GM23338 (cell line): ENCODE measurements around the gene CCDC12. TPM values are rescaled to one million over a fixed set of nuclear protein-coding genes. Genes with fewer than 3 reads are reported as not detected.

Experiments
- ATAC-seq: fragments of 200-7000 bp; cut with Tn5 transposase; 3 replicates; pipeline ENCODE4 v1.9.1; 2020
- DNase-seq: peaks from one replicate; pipeline ENCODE4 v3.0.0-alpha.2; 2015; ENCODE audit warnings: low spot score
- H2AFZ ChIP-seq: fragments of 200-600 bp; sonication (generic); 2 replicates; pipeline ENCODE4 v1.8.0; 2016; ENCODE audit warnings: antibody characterized with exemption, mild to moderate bottlenecking, moderate library complexity
- H3F3A ChIP-seq: fragments of 200-600 bp; sonication (generic); replicated peaks from 2 replicates; pipeline ENCODE4 v1.8.0; 2017; ENCODE audit warnings: antibody characterized with exemption, mixed run types, low read depth
- H3K27ac ChIP-seq: fragments of 200-600 bp; sonication (generic); 2 replicates; pipeline ENCODE4 v1.6.1; 2016; ENCODE audit warnings: low read depth
- H3K27me3 ChIP-seq: fragments of 200-600 bp; sonication (generic); 2 replicates; pipeline ENCODE4 v1.8.0; 2016; ENCODE audit warnings: mild to moderate bottlenecking, mixed run types, moderate library complexity; ENCODE audit not compliant: insufficient read depth
- H3K36me3 ChIP-seq: fragments of 200-600 bp; sonication (generic); 2 replicates; pipeline ENCODE4 v1.8.0; 2016; ENCODE audit warnings: mild to moderate bottlenecking; ENCODE audit not compliant: insufficient read depth
- H3K4me1 ChIP-seq: fragments of 200-600 bp; sonication (generic); 2 replicates; pipeline ENCODE4 v1.8.0; 2016; ENCODE audit warnings: mild to moderate bottlenecking, moderate library complexity; ENCODE audit not compliant: insufficient read depth
- H3K4me2 ChIP-seq: fragments of 200-600 bp; sonication (generic); 2 replicates; pipeline ENCODE4 v1.7.1; 2017; ENCODE audit warnings: mixed run types
- H3K4me3 ChIP-seq: fragments of 200-600 bp; sonication (generic); 2 replicates; pipeline ENCODE4 v1.6.1; 2016; ENCODE audit warnings: mixed run types
- H3K79me2 ChIP-seq: fragments of 200-600 bp; sonication (generic); replicated peaks from 2 replicates; pipeline ENCODE4 v1.8.0; 2017; ENCODE audit warnings: mild to moderate bottlenecking; ENCODE audit not compliant: insufficient read depth
- H3K9me2 ChIP-seq: fragments of 200-600 bp; sonication (generic); 2 replicates; pipeline ENCODE4 v1.8.0; 2017; ENCODE audit not compliant: insufficient read depth
- H4K20me1 ChIP-seq: fragments of 200-600 bp; sonication (generic); replicated peaks from 2 replicates; pipeline ENCODE4 v1.8.0; 2017; ENCODE audit warnings: mild to moderate bottlenecking; ENCODE audit not compliant: insufficient read depth
- H3K27ac Mint-ChIP-seq: 2 replicates; pipeline ENCODE4 v1.8.0; 2020; ENCODE audit warnings: inconsistent platforms, mild to moderate bottlenecking, moderate library complexity, mixed read lengths
- H3K27me3 Mint-ChIP-seq: 3 replicates; pipeline ENCODE4 v1.8.0; 2022; ENCODE audit warnings: low read depth, mild to moderate bottlenecking, moderate library complexity, mixed read lengths, inconsistent platforms; ENCODE audit not compliant: insufficient read depth, poor library complexity
- H3K36me3 Mint-ChIP-seq: 3 replicates; pipeline ENCODE4 v1.8.0; 2021; ENCODE audit warnings: low read depth, mild to moderate bottlenecking, inconsistent platforms, moderate library complexity, mixed read lengths
- H3K4me1 Mint-ChIP-seq: 3 replicates; pipeline ENCODE4 v1.8.0; 2020; ENCODE audit warnings: mild to moderate bottlenecking, inconsistent platforms, mixed read lengths
- H3K4me3 Mint-ChIP-seq: 3 replicates; pipeline ENCODE4 v1.8.0; 2021; ENCODE audit warnings: moderate library complexity, mild to moderate bottlenecking, inconsistent platforms, mixed read lengths
- H3K9me3 Mint-ChIP-seq: 3 replicates; pipeline ENCODE4 v1.8.0; 2020; ENCODE audit warnings: moderate library complexity, mild to moderate bottlenecking, inconsistent platforms, mixed read lengths
- CREB1 ChIP-seq: fragments of 250-450 bp; sonication (Bioruptor Pico); IDR thresholded peaks from 2 replicates; pipeline ENCODE4 v1.5.0; 2020; ENCODE audit warnings: low read depth, mild to moderate bottlenecking, moderate library complexity
- CTCF ChIP-seq, 2 experiments: fragments of 200-600 bp in 1 of 2; sonication (generic) in 1 of 2; conservative IDR thresholded peaks; 2 replicates each; pipeline versions ENCODE4 v1.5.1 to v1.6.1; 2016 to 2017; ENCODE audit warnings: antibody characterized with exemption in 2 of 2, low read depth in 2 of 2, mild to moderate bottlenecking in 2 of 2, moderate library complexity in 1 of 2
- ETS1 ChIP-seq: IDR thresholded peaks from 2 replicates; pipeline ENCODE4 v1.6.1; 2016; ENCODE audit warnings: antibody characterized with exemption
- EZH2 ChIP-seq: fragments of 200-600 bp; sonication (generic); IDR thresholded peaks from one replicate; pipeline ENCODE4 v1.8.0; 2017; ENCODE audit warnings: antibody characterized with exemption, mild to moderate bottlenecking, low read depth; ENCODE audit not compliant: unreplicated experiment
- EZH2phosphoT487 ChIP-seq: fragments of 200-600 bp; sonication (generic); IDR thresholded peaks from one replicate; pipeline ENCODE4 v1.8.1; 2018; ENCODE audit warnings: antibody characterized with exemption; ENCODE audit not compliant: unreplicated experiment
- JUNB ChIP-seq: IDR thresholded peaks from one replicate; pipeline ENCODE4 v1.6.1; 2016; ENCODE audit warnings: antibody characterized with exemption; ENCODE audit not compliant: unreplicated experiment
- NANOG ChIP-seq: IDR thresholded peaks from 2 replicates; pipeline ENCODE4 v1.6.1; 2016; ENCODE audit warnings: antibody characterized with exemption, borderline replicate concordance
- POLR2AphosphoS5 ChIP-seq: IDR thresholded peaks from 2 replicates; pipeline ENCODE4 v1.6.1; 2016; ENCODE audit warnings: antibody characterized with exemption, low read depth
- REST ChIP-seq: IDR thresholded peaks from one replicate; pipeline ENCODE4 v1.6.1; 2018; ENCODE audit warnings: antibody characterized with exemption; ENCODE audit not compliant: unreplicated experiment
- STAT1 ChIP-seq: IDR thresholded peaks from one replicate; pipeline ENCODE4 v1.6.1; 2016; ENCODE audit warnings: antibody characterized with exemption; ENCODE audit not compliant: unreplicated experiment
- ZNF114 ChIP-seq: fragments of 250-450 bp; sonication (Bioruptor Pico); IDR thresholded peaks from 2 replicates; pipeline ENCODE4 v1.5.0; 2020; ENCODE audit warnings: mild to moderate bottlenecking, moderate library complexity
- ZNF331 ChIP-seq: fragments of 250-450 bp; sonication (Bioruptor Pico); IDR thresholded peaks from 2 replicates; pipeline ENCODE4 v1.5.0; 2020; ENCODE audit warnings: low read depth, mild to moderate bottlenecking, moderate library complexity
- ZNF462 ChIP-seq: fragments of 250-450 bp; sonication (Bioruptor Pico); IDR thresholded peaks from 2 replicates; pipeline ENCODE4 v1.5.0; 2020; ENCODE audit warnings: mild to moderate bottlenecking, moderate library complexity
- polyA plus RNA-seq: library from polyadenylated mRNA; unstranded; fragments of >200 nt; fragmentation: Nextera tagmentation; extraction: Ambion mirVana; gene quantifications from 2 replicates; pipeline ENCODE4 v1.2.1, GENCODE V29; 2016
- total RNA-seq: library from RNA; depleted of rRNA; stranded (reverse); fragments of >200 nt; shearing (Covaris generic); gene quantifications from 2 replicates; pipeline ENCODE4 v1.2.3, GENCODE V29; 2014

CCDC12 gene
- total and polyA plus RNA-seq, 2 experiments from 2014 or later, result 42.9 to 133 TPM

- Histone ChIP-seq H3K4me2 (peak overlapping the region; percentile 94), H3K4me3 (peak overlapping the region; percentile 72), H3K27ac (peak overlapping the region; percentile 97; the same call in 1 of the 2 replicates), H3K9me2 (peaks cover 9% of the 10 kb centered on the region; the same call in 1 of the 2 replicates), H3K36me3 (no peaks in the 10 kb centered on the region; the same call in 1 of the 2 replicates), H3F3A (peaks cover 10% of the 10 kb centered on the region; the same call in 1 of the 2 replicates), H2AFZ (peak overlapping the region; percentile 84), H4K20me1 (no peaks in the 10 kb centered on the region; the same call in 1 of the 2 replicates), H3K79me2 (no peaks in the 10 kb centered on the region), H3K27me3 (no peaks in the 10 kb centered on the region), H3K4me1 (no peaks in the 10 kb centered on the region)
- Mint-ChIP-seq H3K27ac (peak overlapping the region; percentile 98), H3K4me3 (peak overlapping the region; percentile 80), H3K4me1 (peaks cover 10% of the 10 kb centered on the region; the same call in 2 of the 3 replicates), H3K36me3 (peaks cover 19% of the 10 kb centered on the region), H3K27me3 (peaks cover 10% of the 10 kb centered on the region), H3K9me3 (no peaks in the 10 kb centered on the region)
- no peak for DNase-seq
- TF ChIP-seq POLR2AphosphoS5 (no peak), ZNF331 (CRISPR knock-in tag) (no peak), CTCF (conservative IDR thresholded peaks at IDR 0.05; ENCODE audit: low read depth in 2 of 2) (no peak), EZH2 (no peak), JUNB (no peak), ZNF114 (CRISPR knock-in tag) (no peak), ZNF462 (CRISPR knock-in tag) (no peak), CREB1 (no peak), NANOG (no peak), EZH2phosphoT487 (no peak), REST (no peak), STAT1 (no peak), ETS1 (no peak)
- ATAC-seq, result peak; percentile 8
Measured at GRCh38 chr3:47010111-47010712, 33.7 kb upstream of the CCDC12 start.
